GF-D8 (cell line): Measurements from ENCODE around the gene AGPS.
"Not testable (repeated sequence)": the region's sequence is repeated elsewhere in the genome, so short reads cannot be mapped to it uniquely, and the experiment has no call there.

Source experiments
- DNase-seq: peaks from one replicate; lab custom pipeline; 2025; lab: John Stamatoyannopoulos, UW

The AGPS gene

GRCh38 chr2:177392373-177393202 lies at the start of gene AGPS:
Gene AGPS (plus strand): TSS chr2:177392773. CDS start chr2:177392790, 17 bp downstream.
- DNase-seq: no peak

- no peak for DNase-seq
Measured at GRCh38 chr2:177343773-177344172, 48.8 kb upstream of the AGPS start.

GRCh38 chr2:177344316-177344715 lies 48.3 kb upstream of the AGPS start:
- no peak for DNase-seq

GRCh38 chr2:177346192-177346591 lies 46.4 kb upstream of the AGPS start:
- DNase-seq: no peak

GRCh38 chr2:177347570-177347969 lies 45.0 kb upstream of the AGPS start:
- no peak for DNase-seq

GRCh38 chr2:177348118-177348654 lies 44.4 kb upstream of the AGPS start:
- no peak for DNase-seq

GRCh38 chr2:177348733-177349693 lies 43.6 kb upstream of the AGPS start:
- DNase-seq: no peak

GRCh38 chr2:177350624-177351023 lies 41.9 kb upstream of the AGPS start:
- DNase-seq: not testable (repeated sequence)

- not testable (repeated sequence) for DNase-seq
Measured at GRCh38 chr2:177351121-177351520, 41.5 kb upstream of the AGPS start.

GRCh38 chr2:177352441-177353186 lies 40.0 kb upstream of the AGPS start:
- DNase-seq: peak; percentile 79

GRCh38 chr2:177353187-177353478 lies 39.4 kb upstream of the AGPS start:
- DNase-seq: peak; percentile 54

GRCh38 chr2:177354541-177354940 lies 38.0 kb upstream of the AGPS start:
- not testable (repeated sequence) for DNase-seq

- no peak for DNase-seq
Measured at GRCh38 chr2:177355874-177356273, 36.7 kb upstream of the AGPS start.

- no peak for DNase-seq
Measured at GRCh38 chr2:177359836-177360595, 32.6 kb upstream of the AGPS start.

- DNase-seq: no peak
Measured at GRCh38 chr2:177362499-177362898, 30.1 kb upstream of the AGPS start.

GRCh38 chr2:177363332-177363731 lies 29.2 kb upstream of the AGPS start:
- DNase-seq: no peak

- DNase-seq: not testable (repeated sequence)
Measured at GRCh38 chr2:177365764-177366163, 26.8 kb upstream of the AGPS start.

- DNase-seq: not testable (repeated sequence)
Measured at GRCh38 chr2:177368023-177368422, 24.6 kb upstream of the AGPS start.

- DNase-seq: no peak
Measured at GRCh38 chr2:177379354-177379753, 13.2 kb upstream of the AGPS start.

- no peak for DNase-seq
Measured at GRCh38 chr2:177380181-177380580, 12.4 kb upstream of the AGPS start.

- no peak for DNase-seq
Measured at GRCh38 chr2:177383935-177384334, 8.6 kb upstream of the AGPS start.
